ENCODE results near the gene RBMS1. TPM values are rescaled to one million over a fixed set of nuclear protein-coding genes. Genes with fewer than 3 reads are reported as not detected.
A peak's percentile ranks its signal among the peaks of the same experiment; 100 is the strongest.

RBMS1 gene
- polyA plus RNA-seq, 2 of the 4 experiments (the other 2 are of a cell fraction): 51.9 to 108 TPM

DNA sequence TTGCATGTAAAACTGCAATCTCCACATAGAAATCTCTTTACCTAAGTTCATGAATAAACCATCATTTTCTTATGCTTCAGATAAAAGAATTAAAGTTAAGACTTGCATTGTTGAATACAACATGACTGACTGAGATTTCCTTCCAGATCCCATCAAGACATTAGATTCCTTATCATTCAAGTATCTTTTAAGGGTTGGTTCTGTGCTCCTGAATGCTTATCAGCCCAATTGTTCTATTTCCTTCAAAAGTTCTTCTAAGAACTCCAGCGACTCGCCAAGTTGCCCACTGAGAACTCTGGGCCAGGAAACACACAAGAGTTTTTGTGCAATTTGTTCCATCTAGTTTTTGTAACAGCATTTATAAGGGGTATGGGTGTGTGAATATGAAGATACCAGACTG lies 120.3 kb downstream of the RBMS1 start:
- TF ChIP-seq FOXS1 (CRISPR knock-in tag; IDR thresholded peaks at IDR 0.05) (no peak), MAFK (IDR thresholded peaks at IDR 0.05; ENCODE audit: partially characterized antibody) (no peak), SMC3 (IDR thresholded peaks at IDR 0.05) (no peak), HOXB13 (CRISPR knock-in tag; IDR thresholded peaks at IDR 0.05; ENCODE audit: low read depth) (no peak), KDM5A (IDR thresholded peaks at IDR 0.05) (no peak)
- DNase-seq (ENCODE audit: low read depth in 1 of 2, low spot score in 1 of 2) (no peak), ATAC-seq (no peak), FAIRE-seq (no peak)
- no peaks in the 10 kb centered on the region for H3K9me3 ChIP-seq
- peak overlapping the region; percentile 5 to 88; a peak in 4 of 6 replicates for H3K27ac ChIP-seq
- ChIA-PET CTCF (interaction anchor here (2.3 to 2.7 kb wide), 2 partner anchors 49 to 103 kb away, joined by 7 to 11 read pairs; no protein-coding TSS in a partner anchor), POLR2A (no interaction called here)
- H3K4me1 ChIP-seq: peaks cover 100% of the 10 kb centered on the region
- no peak overlapping the region for H3K4me3 ChIP-seq
- peak overlapping the region; percentile 50 for H3K4me2 ChIP-seq
- WGBS (ENCODE audit: missing lambda C conversion rate): 97% methylated on average over 2 of the region's 2 CpGs

DNA sequence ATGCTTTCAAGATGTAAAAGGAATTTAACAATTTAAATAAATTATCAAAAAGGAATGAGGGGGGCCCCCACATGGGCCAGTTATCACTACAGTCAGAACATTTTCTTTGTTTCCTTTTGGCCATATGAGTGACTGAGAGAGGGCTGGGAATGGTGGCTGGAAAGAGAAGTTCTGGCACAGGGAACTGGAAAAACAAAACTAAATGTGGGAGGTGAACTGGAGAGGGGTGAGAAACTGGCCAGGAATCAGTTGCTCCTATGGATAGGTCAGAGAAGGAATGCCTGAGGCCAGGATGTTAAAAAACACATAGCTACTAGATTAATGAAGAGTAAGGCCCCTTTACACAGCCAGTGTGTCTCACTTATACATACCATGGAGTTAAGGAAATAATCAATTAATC lies 121.0 kb downstream of the RBMS1 start:
- no peak for FAIRE-seq
- ATAC-seq: no peak
- Histone ChIP-seq H3K27ac (peak overlapping the region; percentile 39 to 74; a peak in 5 of 6 replicates), H3K4me3 (no peak overlapping the region), H3K4me1 (peaks cover 100% of the 10 kb centered on the region), H3K9me3 (no peaks in the 10 kb centered on the region), H3K4me2 (peak overlapping the region; percentile 50)
- TF ChIP-seq HEYL (CRISPR knock-in tag; IDR thresholded peaks at IDR 0.05) (no peak), EHF (CRISPR knock-in tag; IDR thresholded peaks at IDR 0.05) (no peak), BHLHE40 (IDR thresholded peaks at IDR 0.05; ENCODE audit: low read depth, low read length) (no peak), FOXS1 (CRISPR knock-in tag; IDR thresholded peaks at IDR 0.05) (no peak), CBX8 (IDR thresholded peaks at IDR 0.05) (no peak), RCOR1 (IDR thresholded peaks at IDR 0.05; ENCODE audit: low read depth, low read length) (no peak), CEBPB (IDR thresholded peaks at IDR 0.05) (no peak), CHD2 (IDR thresholded peaks at IDR 0.05; ENCODE audit: low read length, partially characterized antibody) (no peak), JUNB (IDR thresholded peaks at IDR 0.05) (no peak), HOXB5 (CRISPR knock-in tag; IDR thresholded peaks at IDR 0.05) (no peak), KDM1A (IDR thresholded peaks at IDR 0.05; ENCODE audit: low read depth) (no peak), TFCP2L1 (CRISPR knock-in tag; IDR thresholded peaks at IDR 0.05) (no peak), CHD4 (IDR thresholded peaks at IDR 0.05; ENCODE audit: borderline replicate concordance) (no peak)
- TF ChIP-seq, protein P1, sequence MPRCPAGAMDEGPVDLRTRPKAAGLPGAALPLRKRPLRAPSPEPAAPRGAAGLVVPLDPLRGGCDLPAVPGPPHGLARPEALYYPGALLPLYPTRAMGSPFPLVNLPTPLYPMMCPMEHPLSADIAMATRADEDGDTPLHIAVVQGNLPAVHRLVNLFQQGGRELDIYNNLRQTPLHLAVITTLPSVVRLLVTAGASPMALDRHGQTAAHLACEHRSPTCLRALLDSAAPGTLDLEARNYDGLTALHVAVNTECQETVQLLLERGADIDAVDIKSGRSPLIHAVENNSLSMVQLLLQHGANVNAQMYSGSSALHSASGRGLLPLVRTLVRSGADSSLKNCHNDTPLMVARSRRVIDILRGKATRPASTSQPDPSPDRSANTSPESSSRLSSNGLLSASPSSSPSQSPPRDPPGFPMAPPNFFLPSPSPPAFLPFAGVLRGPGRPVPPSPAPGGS (IDR thresholded peaks at IDR 0.05): no peak
- TF ChIP-seq, protein P2, sequence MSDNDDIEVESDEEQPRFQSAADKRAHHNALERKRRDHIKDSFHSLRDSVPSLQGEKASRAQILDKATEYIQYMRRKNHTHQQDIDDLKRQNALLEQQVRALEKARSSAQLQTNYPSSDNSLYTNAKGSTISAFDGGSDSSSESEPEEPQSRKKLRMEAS (IDR thresholded peaks at IDR 0.05): no peak
- TF ChIP-seq, protein P3, sequence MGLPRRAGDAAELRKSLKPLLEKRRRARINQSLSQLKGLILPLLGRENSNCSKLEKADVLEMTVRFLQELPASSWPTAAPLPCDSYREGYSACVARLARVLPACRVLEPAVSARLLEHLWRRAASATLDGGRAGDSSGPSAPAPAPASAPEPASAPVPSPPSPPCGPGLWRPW (IDR thresholded peaks at IDR 0.05): no peak
- TF ChIP-seq, protein P4, sequence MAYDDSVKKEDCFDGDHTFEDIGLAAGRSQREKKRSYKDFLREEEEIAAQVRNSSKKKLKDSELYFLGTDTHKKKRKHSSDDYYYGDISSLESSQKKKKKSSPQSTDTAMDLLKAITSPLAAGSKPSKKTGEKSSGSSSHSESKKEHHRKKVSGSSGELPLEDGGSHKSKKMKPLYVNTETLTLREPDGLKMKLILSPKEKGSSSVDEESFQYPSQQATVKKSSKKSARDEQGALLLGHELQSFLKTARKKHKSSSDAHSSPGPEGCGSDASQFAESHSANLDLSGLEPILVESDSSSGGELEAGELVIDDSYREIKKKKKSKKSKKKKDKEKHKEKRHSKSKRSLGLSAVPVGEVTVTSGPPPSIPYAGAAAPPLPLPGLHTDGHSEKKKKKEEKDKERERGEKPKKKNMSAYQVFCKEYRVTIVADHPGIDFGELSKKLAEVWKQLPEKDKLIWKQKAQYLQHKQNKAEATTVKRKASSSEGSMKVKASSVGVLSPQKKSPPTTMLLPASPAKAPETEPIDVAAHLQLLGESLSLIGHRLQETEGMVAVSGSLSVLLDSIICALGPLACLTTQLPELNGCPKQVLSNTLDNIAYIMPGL (CRISPR knock-in tag; IDR thresholded peaks at IDR 0.05; ENCODE audit: borderline replicate concordance): no peak
- TF ChIP-seq, protein P5, sequence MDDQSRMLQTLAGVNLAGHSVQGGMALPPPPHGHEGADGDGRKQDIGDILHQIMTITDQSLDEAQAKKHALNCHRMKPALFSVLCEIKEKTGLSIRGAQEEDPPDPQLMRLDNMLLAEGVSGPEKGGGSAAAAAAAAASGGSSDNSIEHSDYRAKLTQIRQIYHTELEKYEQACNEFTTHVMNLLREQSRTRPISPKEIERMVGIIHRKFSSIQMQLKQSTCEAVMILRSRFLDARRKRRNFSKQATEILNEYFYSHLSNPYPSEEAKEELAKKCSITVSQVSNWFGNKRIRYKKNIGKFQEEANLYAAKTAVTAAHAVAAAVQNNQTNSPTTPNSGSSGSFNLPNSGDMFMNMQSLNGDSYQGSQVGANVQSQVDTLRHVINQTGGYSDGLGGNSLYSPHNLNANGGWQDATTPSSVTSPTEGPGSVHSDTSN (IDR thresholded peaks at IDR 0.05): no peak
- ChIA-PET CTCF (interaction anchor here (1.2 to 2.3 kb wide), 2 partner anchors 13 to 102 kb away, joined by 3 to 7 read pairs; no protein-coding TSS in a partner anchor), POLR2A (interaction anchor here (0.6 to 0.7 kb wide), 2 partner anchors 15 to 1116 kb away, joined by 3 to 6 read pairs; no protein-coding TSS in a partner anchor)
- DNase-seq (ENCODE audit: low read depth in 1 of 2, low spot score in 1 of 2): no peak
